PC-9 (cell line): Measurements from ENCODE around the gene GJB4. TPM values are rescaled to one million over a fixed set of nuclear protein-coding genes. Genes with fewer than 3 reads are reported as not detected.

Source experiments
- BruUV-seq: library from RNA; stranded (reverse); fragments of 400-500 nt; replicated peaks from 2 replicates; lab custom pipeline; 2021; lab: Mats Ljungman, UMichigan
- CTCF ChIA-PET: fragments of 300-600 bp; sonication (Branson Sonifier 250); formaldehyde crosslinking; loops from one replicate; lab custom pipeline; 2022; ENCODE audit warnings: antibody characterized with exemption; lab: Charles Lee
- POLR2A ChIA-PET: fragments of 300-600 bp; sonication (Branson Sonifier 250); formaldehyde crosslinking; loops from one replicate; lab custom pipeline; 2022; ENCODE audit warnings: antibody characterized with exemption; ENCODE audit not compliant: unreplicated experiment; lab: Charles Lee
- DNase-seq, 2 experiments: peaks; one replicate each; pipeline versions ENCODE4 v3.0.0 to v3.0.0-alpha.2; 2015 to 2022; ENCODE audit warnings: mixed read lengths in 1 of 2
- H2AFZ ChIP-seq: fragments of 200-600 bp; sonication (generic); 2 replicates; pipeline ENCODE4 v1.8.1; 2017; ENCODE audit warnings: antibody characterized with exemption
- H3F3A ChIP-seq: fragments of 200-600 bp; sonication (generic); 2 replicates; pipeline ENCODE4 v1.8.1; 2017; ENCODE audit warnings: antibody characterized with exemption, mild to moderate bottlenecking, low read depth; ENCODE audit not compliant: insufficient read depth
- H3K27ac ChIP-seq: fragments of 200-600 bp; sonication (generic); 2 replicates; pipeline ENCODE4 v1.6.1; 2016; ENCODE audit warnings: mixed run types
- H3K27me3 ChIP-seq: fragments of 200-600 bp; sonication (generic); 2 replicates; pipeline ENCODE4 v1.6.1; 2016; ENCODE audit warnings: low read depth, mixed run types; ENCODE audit not compliant: insufficient read depth
- H3K36me3 ChIP-seq: fragments of 200-600 bp; sonication (generic); 2 replicates; pipeline ENCODE4 v1.6.1; 2016; ENCODE audit warnings: low read depth, mixed run types
- H3K4me1 ChIP-seq: fragments of 200-600 bp; sonication (generic); replicated peaks from 2 replicates; pipeline ENCODE4 v1.6.1; 2016; ENCODE audit warnings: mixed run types; ENCODE audit not compliant: insufficient read depth
- H3K4me2 ChIP-seq: fragments of 200-600 bp; sonication (generic); 2 replicates; pipeline ENCODE4 v1.6.1; 2017; ENCODE audit warnings: mixed run types
- H3K4me3 ChIP-seq: fragments of 200-600 bp; sonication (generic); 2 replicates; pipeline ENCODE4 v1.6.1; 2016; ENCODE audit warnings: mixed run types
- H3K79me2 ChIP-seq: fragments of 200-600 bp; sonication (generic); 2 replicates; pipeline ENCODE4 v1.6.1; 2017; ENCODE audit warnings: low read depth, mixed run types
- H3K9me2 ChIP-seq: fragments of 200-600 bp; sonication (generic); 2 replicates; pipeline ENCODE4 v1.8.1; 2017; ENCODE audit warnings: mild to moderate bottlenecking; ENCODE audit not compliant: insufficient read depth
- H3K9me3 ChIP-seq: fragments of 200-600 bp; sonication (generic); 2 replicates; pipeline ENCODE4 v1.8.1; 2016; ENCODE audit warnings: low read depth; ENCODE audit not compliant: insufficient read depth
- H4K20me1 ChIP-seq: fragments of 200-600 bp; sonication (generic); 2 replicates; pipeline ENCODE4 v1.8.1; 2017; ENCODE audit not compliant: insufficient read depth
- EZH2 ChIP-seq: fragments of 200-600 bp; sonication (generic); IDR thresholded peaks from 2 replicates; pipeline ENCODE4 v1.8.0; 2017; ENCODE audit warnings: antibody characterized with exemption, low read depth
- intact Hi-C: fragments of 100-400 bp; cut with micrococcal nuclease; formaldehyde crosslinking; loops from one replicate; pipeline ENCODE4 v1.10.0; 2022; ENCODE audit not compliant: unreplicated experiment
- total RNA-seq: library from RNA; stranded (reverse); gene quantifications from 2 replicates; pipeline ENCODE4 v1.2.3, GENCODE V29; 2021
- TF ChIP-seq, protein P1 (sequence below): fragments of 200-600 bp; sonication (generic); conservative IDR thresholded peaks from 2 replicates; pipeline ENCODE4 v1.6.1; 2017; ENCODE audit warnings: mixed run types, antibody characterized with exemption, mild to moderate bottlenecking, moderate library complexity

Gene GJB4
- total RNA-seq, 1 experiment from 2014 or later: 5.8 TPM

- ChIA-PET CTCF (no interaction called here), POLR2A (no interaction called here)
- Histone ChIP-seq H3K4me1 (no peaks in the 10 kb centered on the region), H4K20me1 (no peaks in the 10 kb centered on the region), H3K4me3 (no peak overlapping the region), H3F3A (no peaks in the 10 kb centered on the region), H3K9me3 (no peaks in the 10 kb centered on the region), H3K79me2 (no peaks in the 10 kb centered on the region), H2AFZ (no peak overlapping the region), H3K4me2 (no peak overlapping the region), H3K36me3 (no peaks in the 10 kb centered on the region), H3K9me2 (no peaks in the 10 kb centered on the region), H3K27me3 (peaks cover 8% of the 10 kb centered on the region), H3K27ac (no peak overlapping the region)
- no peak for DNase-seq
- intact Hi-C loops: no loop called here
- BruUV-seq: no TSS peak
- TF ChIP-seq, protein P1, sequence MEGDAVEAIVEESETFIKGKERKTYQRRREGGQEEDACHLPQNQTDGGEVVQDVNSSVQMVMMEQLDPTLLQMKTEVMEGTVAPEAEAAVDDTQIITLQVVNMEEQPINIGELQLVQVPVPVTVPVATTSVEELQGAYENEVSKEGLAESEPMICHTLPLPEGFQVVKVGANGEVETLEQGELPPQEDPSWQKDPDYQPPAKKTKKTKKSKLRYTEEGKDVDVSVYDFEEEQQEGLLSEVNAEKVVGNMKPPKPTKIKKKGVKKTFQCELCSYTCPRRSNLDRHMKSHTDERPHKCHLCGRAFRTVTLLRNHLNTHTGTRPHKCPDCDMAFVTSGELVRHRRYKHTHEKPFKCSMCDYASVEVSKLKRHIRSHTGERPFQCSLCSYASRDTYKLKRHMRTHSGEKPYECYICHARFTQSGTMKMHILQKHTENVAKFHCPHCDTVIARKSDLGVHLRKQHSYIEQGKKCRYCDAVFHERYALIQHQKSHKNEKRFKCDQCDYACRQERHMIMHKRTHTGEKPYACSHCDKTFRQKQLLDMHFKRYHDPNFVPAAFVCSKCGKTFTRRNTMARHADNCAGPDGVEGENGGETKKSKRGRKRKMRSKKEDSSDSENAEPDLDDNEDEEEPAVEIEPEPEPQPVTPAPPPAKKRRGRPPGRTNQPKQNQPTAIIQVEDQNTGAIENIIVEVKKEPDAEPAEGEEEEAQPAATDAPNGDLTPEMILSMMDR: no peak
- no peak for TF ChIP-seq EZH2
Measured at GRCh38 chr1:34739613-34740012, 19.9 kb upstream of the GJB4 start.

- H3K27ac ChIP-seq: no peak overlapping the region
- intact Hi-C loops: no loop called here
Measured at GRCh38 chr1:34740161-34740868, 19.2 kb upstream of the GJB4 start.

GRCh38 chr1:34742667-34743270 is 16.8 kb upstream of the GJB4 start:
- Histone ChIP-seq H3K9me3 (no peaks in the 10 kb centered on the region), H3K79me2 (no peaks in the 10 kb centered on the region), H4K20me1 (no peaks in the 10 kb centered on the region), H3K27ac (no peak overlapping the region), H3K36me3 (no peaks in the 10 kb centered on the region), H3K4me2 (0 out of 2 replicates have a peak overlapping the region, but pooled peaks have one; percentile 24), H3K9me2 (no peaks in the 10 kb centered on the region), H3K27me3 (no peaks in the 10 kb centered on the region), H3F3A (no peaks in the 10 kb centered on the region), H3K4me3 (no peak overlapping the region), H2AFZ (no peak overlapping the region), H3K4me1 (no peaks in the 10 kb centered on the region)
- TF ChIP-seq EZH2: no peak
- TF ChIP-seq, protein P1: peak; percentile 92
- DNase-seq: peak; percentile 48 to 84
- ChIA-PET CTCF (interaction anchor here (0.5 to 1.7 kb wide), 9 partner anchors 12 to 1109 kb away, joined by 3 to 6 read pairs (median 3); partner anchors contain the start of gene GJB5), POLR2A (interaction anchor here (0.6 to 1.0 kb wide), 2 partner anchors 12 to 630 kb away, joined by 3 to 13 read pairs; partner anchors contain the start of gene GJB5)
- intact Hi-C loops: loop anchor here (1.0 to 2.0 kb wide), 3 partner anchors 110 to 1109 kb away; no protein-coding TSS in a partner anchor
- BruUV-seq: no TSS peak

More at GRCh38 chr1:34740161-34740868, 19.2 kb upstream of the GJB4 start:
- H3K4me1 ChIP-seq: no peaks in the 10 kb centered on the region
- no peaks in the 10 kb centered on the region for H3F3A ChIP-seq
- BruUV-seq: no TSS peak
- peaks cover 1% of the 10 kb centered on the region; the same call in 1 of the 2 replicates for H3K27me3 ChIP-seq
- no peaks in the 10 kb centered on the region for H3K79me2 ChIP-seq
- TF ChIP-seq, protein P1: no peak
- no peak for TF ChIP-seq EZH2
- no peak for DNase-seq
- no peaks in the 10 kb centered on the region for H3K36me3 ChIP-seq
- no peaks in the 10 kb centered on the region for H4K20me1 ChIP-seq
- no peaks in the 10 kb centered on the region for H3K9me3 ChIP-seq
- no peak overlapping the region for H3K4me2 ChIP-seq
- POLR2A ChIA-PET: no interaction called here
- no peak overlapping the region for H2AFZ ChIP-seq
- no peak overlapping the region for H3K4me3 ChIP-seq
- CTCF ChIA-PET: no interaction called here
- H3K9me2 ChIP-seq: no peaks in the 10 kb centered on the region
